Thyroid gland (tissue), 4 donors: ENCODE data around the gene PLPP1.

Experiments used
- POLR2A ChIP-seq, 2 donors: fragments of 450-650 bp; IDR thresholded peaks; one replicate each; pipeline ENCODE4 v1.6.1; 2017; ENCODE audit warnings: antibody characterized with exemption in 2 of 2, mild to moderate bottlenecking in 2 of 2, moderate library complexity in 1 of 2
- TF ChIP-seq, protein P1 (sequence below), 6 experiments: fragments of 200-600 bp in 3 of 6; fragments of 450-650 bp in 3 of 6; sonication (generic) in 3 of 6; IDR thresholded peaks; one replicate each; pipeline ENCODE4 v1.5.1; 2016 to 2019; ENCODE audit warnings: antibody characterized with exemption in 6 of 6, mild to moderate bottlenecking in 2 of 6, inconsistent platforms in 1 of 6, moderate library complexity in 1 of 6

DNA sequence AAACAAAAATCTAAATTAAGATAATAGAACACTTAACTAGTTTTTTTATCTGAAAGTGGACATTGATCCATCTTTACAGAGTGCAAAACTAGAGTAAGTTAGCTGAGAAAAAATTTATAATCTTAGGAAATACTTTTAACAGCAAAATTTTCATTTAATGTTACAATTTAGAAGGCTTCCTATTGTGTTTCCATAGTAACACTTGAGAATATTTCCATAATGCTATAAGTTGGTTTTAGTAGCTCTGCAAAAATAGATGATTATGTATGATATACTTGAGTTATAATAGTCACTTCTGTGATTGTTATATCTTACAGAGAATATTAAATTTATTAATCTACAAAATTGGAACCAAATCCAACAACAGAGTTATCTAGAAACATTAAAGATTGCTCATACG is 148.4 kb downstream of the PLPP1 start:
- TF ChIP-seq, protein P1, sequence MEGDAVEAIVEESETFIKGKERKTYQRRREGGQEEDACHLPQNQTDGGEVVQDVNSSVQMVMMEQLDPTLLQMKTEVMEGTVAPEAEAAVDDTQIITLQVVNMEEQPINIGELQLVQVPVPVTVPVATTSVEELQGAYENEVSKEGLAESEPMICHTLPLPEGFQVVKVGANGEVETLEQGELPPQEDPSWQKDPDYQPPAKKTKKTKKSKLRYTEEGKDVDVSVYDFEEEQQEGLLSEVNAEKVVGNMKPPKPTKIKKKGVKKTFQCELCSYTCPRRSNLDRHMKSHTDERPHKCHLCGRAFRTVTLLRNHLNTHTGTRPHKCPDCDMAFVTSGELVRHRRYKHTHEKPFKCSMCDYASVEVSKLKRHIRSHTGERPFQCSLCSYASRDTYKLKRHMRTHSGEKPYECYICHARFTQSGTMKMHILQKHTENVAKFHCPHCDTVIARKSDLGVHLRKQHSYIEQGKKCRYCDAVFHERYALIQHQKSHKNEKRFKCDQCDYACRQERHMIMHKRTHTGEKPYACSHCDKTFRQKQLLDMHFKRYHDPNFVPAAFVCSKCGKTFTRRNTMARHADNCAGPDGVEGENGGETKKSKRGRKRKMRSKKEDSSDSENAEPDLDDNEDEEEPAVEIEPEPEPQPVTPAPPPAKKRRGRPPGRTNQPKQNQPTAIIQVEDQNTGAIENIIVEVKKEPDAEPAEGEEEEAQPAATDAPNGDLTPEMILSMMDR (IDR thresholded peaks at IDR 0.05) = no peak
- no peak for TF ChIP-seq POLR2A (IDR thresholded peaks at IDR 0.05)
